ENCODE data around the gene SLC16A3.

Gene SLC16A3

DNA sequence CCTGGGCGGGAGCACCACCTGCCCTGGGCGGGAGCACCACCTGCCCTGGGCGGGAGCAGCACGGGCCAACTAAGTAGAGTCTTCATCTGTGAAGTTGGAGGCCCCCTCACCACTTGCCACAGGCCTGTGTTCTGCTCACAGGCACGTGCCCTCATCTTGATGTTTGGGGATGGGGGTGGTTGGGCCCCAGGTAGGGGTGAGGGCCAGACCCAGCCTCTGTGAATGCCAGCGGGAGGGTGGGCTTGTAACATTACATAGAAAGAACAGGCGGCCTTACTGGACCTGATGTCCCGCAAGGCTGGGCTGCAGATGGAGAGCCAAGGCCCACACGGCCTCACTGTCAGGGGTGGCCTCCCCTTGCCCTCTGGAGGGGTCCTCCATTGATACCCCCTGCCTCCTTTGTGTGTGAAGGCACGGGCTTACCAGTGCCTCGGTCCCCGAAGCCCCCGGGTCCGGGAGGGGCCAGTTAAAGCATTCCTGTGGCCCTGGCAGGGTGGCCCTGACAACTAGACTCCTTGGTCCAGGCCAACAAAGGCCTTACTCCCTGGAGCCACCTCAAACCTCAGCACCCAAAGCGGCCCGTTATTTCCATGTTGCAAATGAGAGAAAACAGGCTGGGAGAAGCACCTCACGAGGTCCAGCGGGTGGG, 1.1 kb upstream of the SLC16A3 start:
- ChIA-PET POLR2A (interaction anchor here (1.5 kb wide), 1 partner anchor 65 kb away, joined by 4 read pairs; no protein-coding TSS in a partner anchor), CTCF (no interaction called here)
- Histone ChIP-seq H3K36me3 (ENCODE audit: control insufficient read depth in 2 of 2, insufficient read depth in 1 of 2, low read length in 2 of 2) (no peaks in the 10 kb centered on the region), H3K4me3 (ENCODE audit: low read depth, low read length) (no peak overlapping the region), H3K9me3 (ENCODE audit: control insufficient read depth, insufficient read depth, low read depth, low read length) (no peaks in the 10 kb centered on the region), H3K4me1 (ENCODE audit: control insufficient read depth, insufficient read depth, low read length) (no peaks in the 10 kb centered on the region), H3K27ac (ENCODE audit: extremely low read depth, low read depth, low read length) (no peak overlapping the region)
- TF ChIP-seq ZNF580 (tag by site-specific recombination; IDR thresholded peaks at IDR 0.05) (no peak), GLIS2 (tag by site-specific recombination; IDR thresholded peaks at IDR 0.05) (0 out of 2 replicates have a peak, but pooled peaks have one; percentile 8)

- H3K27ac ChIP-seq (ENCODE audit: extremely low read depth, low read depth, low read length): no peak overlapping the region
- POLR2A ChIA-PET: interaction anchor here (0.5 kb wide), 1 partner anchor 96 kb away, joined by 3 read pairs; no protein-coding TSS in a partner anchor
Measured at GRCh38 chr17:82228278-82228841, 482 bp upstream of the SLC16A3 start.

GRCh38 chr17:82229698-82230608, 1.1 kb downstream of the SLC16A3 start:
- Histone ChIP-seq H3K4me1 (ENCODE audit: control insufficient read depth, insufficient read depth, low read length) (no peaks in the 10 kb centered on the region), H3K27ac (ENCODE audit: extremely low read depth, low read depth, low read length) (no peak overlapping the region)

More at GRCh38 chr17:82228278-82228841, 482 bp upstream of the SLC16A3 start:
- no peak overlapping the region for H3K4me3 ChIP-seq (ENCODE audit: low read depth, low read length)
- no peaks in the 10 kb centered on the region for H3K36me3 ChIP-seq (ENCODE audit: control insufficient read depth in 2 of 2, insufficient read depth in 1 of 2, low read length in 2 of 2)
- H3K9me3 ChIP-seq (ENCODE audit: control insufficient read depth, insufficient read depth, low read depth, low read length): no peaks in the 10 kb centered on the region
- CTCF ChIA-PET: interaction anchor here (1.0 kb wide), 1 partner anchor 10 kb away, joined by 3 read pairs; no protein-coding TSS in a partner anchor
- TF ChIP-seq ZNF16 (tag by site-specific recombination; IDR thresholded peaks at IDR 0.05; ENCODE audit: low read depth) (no peak), IKZF3 (tag by site-specific recombination; IDR thresholded peaks at IDR 0.05) (no peak), ZNF354C (tag by site-specific recombination; IDR thresholded peaks at IDR 0.05; ENCODE audit: borderline replicate concordance, low read depth) (no peak), ZEB2 (tag by site-specific recombination; IDR thresholded peaks at IDR 0.05) (no peak), ZNF785 (tag by site-specific recombination; IDR thresholded peaks at IDR 0.05) (no peak)
- no peaks in the 10 kb centered on the region for H3K4me1 ChIP-seq (ENCODE audit: control insufficient read depth, insufficient read depth, low read length)

More at GRCh38 chr17:82229698-82230608, 1.1 kb downstream of the SLC16A3 start:
- ChIA-PET POLR2A (no interaction called here), CTCF (interaction anchor here (0.8 to 1.4 kb wide), 2 partner anchors 25 to 180 kb away, joined by 4 to 6 read pairs; no protein-coding TSS in a partner anchor)
- no peaks in the 10 kb centered on the region for H3K36me3 ChIP-seq (ENCODE audit: control insufficient read depth in 2 of 2, insufficient read depth in 1 of 2, low read length in 2 of 2)
- TF ChIP-seq ELK4 (IDR thresholded peaks at IDR 0.05; ENCODE audit: borderline replicate concordance, low read depth, low read length) (no peak), ZNF704 (tag by site-specific recombination; IDR thresholded peaks at IDR 0.05) (no peak), ZNF529 (tag by site-specific recombination; IDR thresholded peaks at IDR 0.05; ENCODE audit: insufficient replicate concordance) (no peak), GLIS2 (tag by site-specific recombination; IDR thresholded peaks at IDR 0.05) (peak; percentile 68), BCL6B (tag by site-specific recombination; IDR thresholded peaks at IDR 0.05) (no peak), ZNF776 (tag by site-specific recombination; IDR thresholded peaks at IDR 0.05; ENCODE audit: borderline replicate concordance) (no peak), ZNF76 (tag by site-specific recombination; IDR thresholded peaks at IDR 0.05; ENCODE audit: borderline replicate concordance, low read depth) (no peak), ZNF623 (tag by site-specific recombination; IDR thresholded peaks at IDR 0.05) (no peak), HOXD13 (CRISPR knock-in tag; IDR thresholded peaks at IDR 0.05; ENCODE audit: borderline replicate concordance) (no peak), ZNF223 (tag by site-specific recombination; IDR thresholded peaks at IDR 0.05) (no peak), ZNF549 (tag by site-specific recombination; IDR thresholded peaks at IDR 0.05) (no peak), SP2 (tag by site-specific recombination; IDR thresholded peaks at IDR 0.05) (peak; percentile 37; the same call in 1 of the 2 replicates)
- H3K4me3 ChIP-seq (ENCODE audit: low read depth, low read length): no peak overlapping the region
- no peaks in the 10 kb centered on the region for H3K9me3 ChIP-seq (ENCODE audit: control insufficient read depth, insufficient read depth, low read depth, low read length)

Measured in HEK293 (cell line).